ENCODE results near the gene OVCA2.

DNA sequence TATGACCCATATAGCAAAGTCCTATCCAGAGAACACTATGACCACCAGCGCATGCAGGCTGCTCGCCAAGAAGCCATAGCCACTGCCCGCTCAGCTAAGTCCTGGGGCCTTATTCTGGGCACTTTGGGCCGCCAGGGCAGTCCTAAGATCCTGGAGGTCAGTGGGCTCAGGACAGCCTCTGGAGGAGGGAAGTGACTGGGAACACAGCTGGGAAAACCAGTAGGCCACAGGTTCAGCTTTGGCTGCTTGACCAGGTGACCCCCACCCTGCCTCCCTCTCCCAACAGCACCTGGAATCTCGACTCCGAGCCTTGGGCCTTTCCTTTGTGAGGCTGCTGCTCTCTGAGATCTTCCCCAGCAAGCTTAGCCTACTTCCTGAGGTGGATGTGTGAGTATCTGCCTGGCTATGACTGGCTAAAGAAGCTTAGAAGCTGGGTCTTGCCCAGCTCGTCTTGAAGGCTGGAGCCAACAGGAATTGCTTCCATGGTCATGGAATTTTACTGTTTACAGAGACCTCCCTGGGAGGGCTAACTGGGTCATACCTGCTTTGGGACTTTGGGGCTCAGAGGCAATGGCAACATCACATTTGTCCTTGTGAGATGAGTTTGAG is 1.5 kb upstream of the OVCA2 start:
- TF ChIP-seq, protein P1, sequence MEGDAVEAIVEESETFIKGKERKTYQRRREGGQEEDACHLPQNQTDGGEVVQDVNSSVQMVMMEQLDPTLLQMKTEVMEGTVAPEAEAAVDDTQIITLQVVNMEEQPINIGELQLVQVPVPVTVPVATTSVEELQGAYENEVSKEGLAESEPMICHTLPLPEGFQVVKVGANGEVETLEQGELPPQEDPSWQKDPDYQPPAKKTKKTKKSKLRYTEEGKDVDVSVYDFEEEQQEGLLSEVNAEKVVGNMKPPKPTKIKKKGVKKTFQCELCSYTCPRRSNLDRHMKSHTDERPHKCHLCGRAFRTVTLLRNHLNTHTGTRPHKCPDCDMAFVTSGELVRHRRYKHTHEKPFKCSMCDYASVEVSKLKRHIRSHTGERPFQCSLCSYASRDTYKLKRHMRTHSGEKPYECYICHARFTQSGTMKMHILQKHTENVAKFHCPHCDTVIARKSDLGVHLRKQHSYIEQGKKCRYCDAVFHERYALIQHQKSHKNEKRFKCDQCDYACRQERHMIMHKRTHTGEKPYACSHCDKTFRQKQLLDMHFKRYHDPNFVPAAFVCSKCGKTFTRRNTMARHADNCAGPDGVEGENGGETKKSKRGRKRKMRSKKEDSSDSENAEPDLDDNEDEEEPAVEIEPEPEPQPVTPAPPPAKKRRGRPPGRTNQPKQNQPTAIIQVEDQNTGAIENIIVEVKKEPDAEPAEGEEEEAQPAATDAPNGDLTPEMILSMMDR (IDR thresholded peaks at IDR 0.05; ENCODE audit: borderline replicate concordance, extremely low read depth, low read length, poor library complexity, severe bottlenecking), result no peak
- TF ChIP-seq EZH2 (IDR thresholded peaks at IDR 0.05; ENCODE audit: borderline replicate concordance, low read depth, low read length, severe bottlenecking), result no peak

All from DND-41 (cell line).